HepG2 (cell line): ENCODE data around the gene PFAS. TPM values are rescaled to one million over a fixed set of nuclear protein-coding genes. Genes with fewer than 3 reads are reported as not detected.
A peak's percentile ranks its signal among the peaks of the same experiment; 100 is the strongest.

Source experiments
- ATAC-seq: fragments of 200-7000 bp; cut with Tn5 transposase; 3 replicates; pipeline ENCODE4 v1.9.1; 2020; ENCODE audit warnings: mild to moderate bottlenecking, moderate library complexity
- BruUV-seq: library from RNA; stranded (reverse); fragments of 400-500 nt; replicated peaks from 2 replicates; lab custom pipeline; 2021; lab: Mats Ljungman, UMichigan
- CTCF ChIA-PET: fragments of 300-600 bp; formaldehyde crosslinking; extraction: SDS; loops from one replicate; lab custom pipeline; 2021; ENCODE audit warnings: low total read pairs, inconsistent platforms, low intra/inter-chr PET ratio; lab: Yijun Ruan, JAX
- POLR2A ChIA-PET: fragments of 350-600 bp; sonication (Branson Sonifier 250); formaldehyde crosslinking; loops from one replicate; lab custom pipeline; 2020; ENCODE audit warnings: antibody characterized with exemption, inconsistent platforms; lab: Yijun Ruan, JAX
- DNase-seq: peaks from one replicate; pipeline ENCODE4 v3.0.0-alpha.2; 2015; ENCODE audit warnings: low spot score
- FAIRE-seq: peaks from 3 replicates; lab custom pipeline; 2011; peaks lifted over from hg19 to GRCh38; lab: Jason Lieb, UNC
- H2AFZ ChIP-seq: one replicate; pipeline ENCODE4 v1.6.1; 2011; ENCODE audit warnings: low read length, inconsistent platforms
- H3K27ac ChIP-seq: fragments of 300-600 bp; 3 replicates; pipeline ENCODE4 v1.8.0; 2011; ENCODE audit warnings: mixed run types, mild to moderate bottlenecking, mixed read lengths, low read length, inconsistent platforms; ENCODE audit not compliant: insufficient read depth; ENCODE audit errors: extremely low read length
- H3K27me3 ChIP-seq, 2 experiments: fragments of 200-600 bp in 1 of 2; 2 replicates in 1 of 2; 3 replicates in 1 of 2; pipeline versions ENCODE4 v1.6.0 to v1.8.0; 2011; ENCODE audit warnings: low read length in 2 of 2, mild to moderate bottlenecking in 2 of 2, moderate library complexity in 2 of 2, inconsistent platforms in 1 of 2; ENCODE audit not compliant: insufficient read depth in 2 of 2, control insufficient read depth in 1 of 2
- H3K36me3 ChIP-seq, 2 experiments: fragments of 200-600 bp in 1 of 2; replicated peaks in 1 of 2; 2 replicates in 1 of 2; 3 replicates in 1 of 2; pipeline versions ENCODE4 v1.5.1 to v1.8.0; 2011; ENCODE audit warnings: low read length in 2 of 2, inconsistent platforms in 1 of 2; ENCODE audit not compliant: insufficient read depth in 2 of 2, control insufficient read depth in 1 of 2
- H3K4me1 ChIP-seq: 2 replicates; pipeline ENCODE4 v1.5.1; 2012; ENCODE audit warnings: low read length, inconsistent platforms; ENCODE audit not compliant: insufficient read depth
- H3K4me2 ChIP-seq: 2 replicates; pipeline ENCODE4 v1.6.0; 2011; ENCODE audit warnings: low read depth, low read length, inconsistent platforms
- H3K4me3 ChIP-seq, 3 experiments: fragments of 200-600 bp in 1 of 3; sonication (generic), shearing (Covaris generic) in 1 of 3; replicated peaks in 1 of 3; 2 replicates each; pipeline ENCODE4 v1.5.1; 2011 to 2016; ENCODE audit warnings: low read length in 3 of 3, inconsistent platforms in 2 of 3, low read depth in 2 of 3, mild to moderate bottlenecking in 2 of 3, control low read depth in 1 of 3, mixed read lengths in 1 of 3; ENCODE audit not compliant: insufficient read depth in 1 of 3
- H3K79me2 ChIP-seq: one replicate; pipeline ENCODE4 v1.6.1; 2011; ENCODE audit warnings: low read length, inconsistent platforms; ENCODE audit not compliant: insufficient read depth
- H3K9ac ChIP-seq: 2 replicates; pipeline ENCODE4 v1.6.0; 2011; ENCODE audit warnings: mild to moderate bottlenecking, low read depth, low read length, inconsistent platforms; ENCODE audit not compliant: insufficient read depth
- H3K9me3 ChIP-seq: 2 replicates; pipeline ENCODE4 v1.5.1; 2012; ENCODE audit warnings: mild to moderate bottlenecking, low read length
- H4K20me1 ChIP-seq: 2 replicates; pipeline ENCODE4 v1.6.0; 2011; ENCODE audit warnings: inconsistent platforms, mild to moderate bottlenecking, low read length, moderate library complexity; ENCODE audit not compliant: insufficient read depth
- ARNT ChIP-seq: fragments of 450-650 bp; IDR thresholded peaks from 2 replicates; pipeline ENCODE4 v1.6.1; 2017
- HMG20A ChIP-seq: IDR thresholded peaks from 2 replicates; pipeline ENCODE4 v1.6.1; 2016; ENCODE audit warnings: borderline replicate concordance
- SKI ChIP-seq: fragments of 450-650 bp; IDR thresholded peaks from one replicate; pipeline ENCODE4 v1.6.1; 2018; ENCODE audit warnings: mild to moderate bottlenecking; ENCODE audit not compliant: partially characterized antibody
- YEATS4 ChIP-seq: sonication (generic); formaldehyde crosslinking; IDR thresholded peaks from 2 replicates; pipeline ENCODE4 v1.4.0; 2020; ENCODE audit warnings: missing genetic modification reagents, borderline replicate concordance
- ZNF224 ChIP-seq: sonication (generic); formaldehyde crosslinking; IDR thresholded peaks from 2 replicates; pipeline ENCODE4 v1.5.0; 2020; ENCODE audit warnings: mild to moderate bottlenecking, missing genetic modification reagents
- ZNF33B ChIP-seq: sonication (generic); formaldehyde crosslinking; IDR thresholded peaks from 2 replicates; pipeline ENCODE4 v1.5.1; 2020; ENCODE audit warnings: mild to moderate bottlenecking, missing genetic modification reagents
- ZNF770 ChIP-seq: sonication (generic); formaldehyde crosslinking; IDR thresholded peaks from 2 replicates; pipeline ENCODE4 v1.5.0; 2020; ENCODE audit warnings: mild to moderate bottlenecking, missing genetic modification reagents
- WGBS: methylation state at CpG from one replicate; pipeline ENCODE4 v1.1.6; 2017; ENCODE audit warnings: low lambda C conversion rate; 5-methylcytosine and 5-hydroxymethylcytosine counted together
- in situ Hi-C: cut with HindIII; loops from 2 replicates; pipeline ENCODE4 v1.10.0; 2017; ENCODE audit warnings: low pct_unique_long_range_greater_than_20kb; ENCODE audit not compliant: extremely low pct_ligation_motif_present
- intact Hi-C: fragments of 100-400 bp; cut with micrococcal nuclease; formaldehyde crosslinking; loops from one replicate; pipeline ENCODE4 v1.10.0; 2022; ENCODE audit not compliant: unreplicated experiment
- polyA plus RNA-seq, 8 experiments: library from polyadenylated mRNA; depleted of rRNA in 3 of 8; stranded (reverse) in 7 of 8; unstranded in 1 of 8; fragments of >200 nt; fragmentation: Illumina TruSeq in 4 of 8; extraction: Trizol in 4 of 8; gene quantifications; 2 replicates each; pipeline versions ENCODE4 v1.2.1 to v1.2.3, GENCODE V29; 2011 to 2016; ENCODE audit warnings: low read depth in 4 of 8, missing spikeins in 1 of 8, mixed read lengths in 1 of 8; ENCODE audit not compliant: insufficient read depth in 1 of 8
- total RNA-seq, 5 experiments: library from RNA; depleted of rRNA; stranded (reverse); fragments of >200 nt; fragmentation: Illumina TruSeq; extraction: Trizol; gene quantifications; 2 replicates each; pipeline ENCODE4 v1.2.3, GENCODE V29; 2016; ENCODE audit warnings: low read depth in 1 of 5

PFAS gene
- total and polyA plus RNA-seq, 2 of the 13 experiments (the other 11 are each of a cell fraction or from before 2014, with no cell fraction given): 49.4 to 58.2 TPM

- POLR2A ChIA-PET: interaction anchor here (1.3 to 2.6 kb wide), 8 partner anchors 11 to 121 kb away, joined by 5 to 41 read pairs (median 10); partner anchors contain the start of genes CTC1, PFAS and TMEM107
- in situ Hi-C loops (no loop called here), intact Hi-C loops (loop anchor here (2.0 kb wide), 1 partner anchor 46 kb away; the partner anchor contains the start of genes CTC1 and PFAS)
- WGBS: no CpG with 5 or more reads among the region's 9 CpGs
- DNase-seq (no peak), FAIRE-seq (no peak), ATAC-seq (no peak)
- Histone ChIP-seq H3K9ac (peak overlapping the region; percentile 69; the same call in 1 of the 2 replicates), H3K27ac (no peak overlapping the region), H3K79me2 (peaks cover 3% of the 10 kb centered on the region), H4K20me1 (no peaks in the 10 kb centered on the region), H3K4me1 (peaks cover 49% of the 10 kb centered on the region), H3K4me2 (peak overlapping the region; percentile 91), H3K36me3 (no peaks in the 10 kb centered on the region), H3K27me3 (no peaks in the 10 kb centered on the region)
- TF ChIP-seq ARNT (no peak), ZNF33B (CRISPR knock-in tag) (no peak), ZNF224 (CRISPR knock-in tag) (no peak), HMG20A (CRISPR knock-in tag) (no peak), SKI (no peak)
- TF ChIP-seq, all 625 proteins: peak for 0
- Histone ChIP-seq H3K4me3 (peak overlapping the region; percentile 60 to 79 (median 72); a peak in 5 of 6 replicates), H2AFZ (no peak overlapping the region), H3K9me3 (no peaks in the 10 kb centered on the region)
- BruUV-seq: no TSS peak
- CTCF ChIA-PET: no interaction called here
Observed at GRCh38 chr17:8294361-8294760, 45.3 kb downstream of the PFAS start.

- POLR2A ChIA-PET: interaction anchor here (0.7 to 2.6 kb wide), 26 partner anchors 9 to 458 kb away, joined by 3 to 41 read pairs (median 6); partner anchors contain the start of genes AURKB, BORCS6, CTC1 and KRABD2
- H3K27ac ChIP-seq: peak overlapping the region; percentile 88
- DNase-seq (no peak), ATAC-seq (peak; percentile 18), FAIRE-seq (no peak)
- peaks cover 45% of the 10 kb centered on the region for H3K4me1 ChIP-seq
- H3K4me2 ChIP-seq: peak overlapping the region; percentile 91
- no peaks in the 10 kb centered on the region for H4K20me1 ChIP-seq
- peak overlapping the region; percentile 60 to 79 (median 72) for H3K4me3 ChIP-seq
- 3% methylated on average over 15 of the region's 15 CpGs for WGBS
- CTCF ChIA-PET: no interaction called here
- no peaks in the 10 kb centered on the region for H3K9me3 ChIP-seq
- intact Hi-C loops (loop anchor here (2.0 kb wide), 1 partner anchor 46 kb away; the partner anchor contains the start of genes CTC1 and PFAS), in situ Hi-C loops (no loop called here)
- BruUV-seq: TSS peak; percentile 77
- H2AFZ ChIP-seq: peak overlapping the region; percentile 81
- no peaks in the 10 kb centered on the region for H3K79me2 ChIP-seq
- peak overlapping the region; percentile 69 for H3K9ac ChIP-seq
- no peaks in the 10 kb centered on the region for H3K27me3 ChIP-seq
- H3K36me3 ChIP-seq: no peaks in the 10 kb centered on the region
- TF ChIP-seq ZNF770 (CRISPR knock-in tag): no peak
- TF ChIP-seq YEATS4: no peak
Observed at GRCh38 chr17:8294814-8295316, 45.8 kb downstream of the PFAS start.
